Omental fat pad (tissue), 4 donors: ENCODE data around the gene RBMS3. TPM values are rescaled to one million over a fixed set of nuclear protein-coding genes. Genes with fewer than 3 reads are reported as not detected.

Source experiments
- ATAC-seq: fragments of 150-250 bp; one replicate; pipeline ENCODE4 v1.9.1; 2016; ENCODE audit warnings: mild to moderate bottlenecking, moderate library complexity; ENCODE audit not compliant: low FRiP score
- DNase-seq: peaks from one replicate; pipeline ENCODE4 v3.0.0-alpha.2; 2019; ENCODE audit warnings: low spot score
- total RNA-seq, 4 donors: library from RNA; depleted of rRNA; stranded (reverse); fragments of >200 nt; gene quantifications; one replicate each; pipeline ENCODE4 v1.1.0, GENCODE V29; 2016
- TF ChIP-seq, protein P1 (sequence below), 3 donors: fragments of 450-650 bp; IDR thresholded peaks; one replicate each; pipeline ENCODE4 v1.5.1; 2016 to 2017; ENCODE audit warnings: antibody characterized with exemption in 3 of 3, mild to moderate bottlenecking in 3 of 3, moderate library complexity in 2 of 3

Gene RBMS3
- total RNA-seq, 4 donors from 2014 or later, result 61.5 to 185 (median 120) TPM

DNA sequence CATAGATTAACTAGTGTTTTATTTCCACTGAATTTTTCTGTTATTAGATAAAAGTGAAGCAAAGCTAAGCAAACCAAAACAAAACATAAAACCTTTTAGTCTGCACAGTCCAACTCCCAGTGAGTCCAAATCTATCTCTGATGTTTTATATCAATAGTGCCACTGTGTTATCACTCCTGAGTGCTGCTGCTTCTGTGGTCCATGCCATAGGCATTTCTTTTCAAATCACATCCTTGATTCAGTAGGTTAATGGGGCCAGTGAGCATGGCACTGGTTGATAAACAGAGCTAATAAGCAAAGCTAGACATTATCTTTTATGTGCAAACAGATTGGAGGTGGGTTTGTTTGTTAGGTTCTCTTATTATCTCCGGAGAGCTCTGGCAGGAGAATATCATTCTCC is 30.0 kb downstream of the RBMS3 start:
- TF ChIP-seq, protein P1, sequence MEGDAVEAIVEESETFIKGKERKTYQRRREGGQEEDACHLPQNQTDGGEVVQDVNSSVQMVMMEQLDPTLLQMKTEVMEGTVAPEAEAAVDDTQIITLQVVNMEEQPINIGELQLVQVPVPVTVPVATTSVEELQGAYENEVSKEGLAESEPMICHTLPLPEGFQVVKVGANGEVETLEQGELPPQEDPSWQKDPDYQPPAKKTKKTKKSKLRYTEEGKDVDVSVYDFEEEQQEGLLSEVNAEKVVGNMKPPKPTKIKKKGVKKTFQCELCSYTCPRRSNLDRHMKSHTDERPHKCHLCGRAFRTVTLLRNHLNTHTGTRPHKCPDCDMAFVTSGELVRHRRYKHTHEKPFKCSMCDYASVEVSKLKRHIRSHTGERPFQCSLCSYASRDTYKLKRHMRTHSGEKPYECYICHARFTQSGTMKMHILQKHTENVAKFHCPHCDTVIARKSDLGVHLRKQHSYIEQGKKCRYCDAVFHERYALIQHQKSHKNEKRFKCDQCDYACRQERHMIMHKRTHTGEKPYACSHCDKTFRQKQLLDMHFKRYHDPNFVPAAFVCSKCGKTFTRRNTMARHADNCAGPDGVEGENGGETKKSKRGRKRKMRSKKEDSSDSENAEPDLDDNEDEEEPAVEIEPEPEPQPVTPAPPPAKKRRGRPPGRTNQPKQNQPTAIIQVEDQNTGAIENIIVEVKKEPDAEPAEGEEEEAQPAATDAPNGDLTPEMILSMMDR (IDR thresholded peaks at IDR 0.05), result no peak
- ATAC-seq (no peak), DNase-seq (no peak)

DNA sequence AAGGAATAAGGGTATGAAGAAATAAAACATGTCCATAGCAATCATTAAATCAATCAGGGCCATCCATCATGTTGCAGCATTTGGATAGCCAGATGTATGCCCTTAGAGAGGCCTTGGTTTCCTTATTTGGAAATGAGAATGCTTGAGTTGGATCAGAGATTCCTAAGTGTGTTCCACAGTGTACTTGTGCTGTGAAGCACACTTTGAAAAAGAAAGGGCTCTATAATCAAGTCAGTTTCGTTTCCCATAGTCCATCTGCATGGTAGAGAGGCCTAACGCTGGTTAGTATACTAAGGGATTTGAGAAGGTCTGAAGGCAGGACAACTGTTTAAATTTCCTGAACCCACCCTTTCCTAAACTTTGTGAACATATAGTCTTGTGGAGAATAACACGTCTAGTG is 30.9 kb downstream of the RBMS3 start:
- ATAC-seq, result no peak
- TF ChIP-seq, protein P1 (IDR thresholded peaks at IDR 0.05), result no peak
- no peak for DNase-seq

DNA sequence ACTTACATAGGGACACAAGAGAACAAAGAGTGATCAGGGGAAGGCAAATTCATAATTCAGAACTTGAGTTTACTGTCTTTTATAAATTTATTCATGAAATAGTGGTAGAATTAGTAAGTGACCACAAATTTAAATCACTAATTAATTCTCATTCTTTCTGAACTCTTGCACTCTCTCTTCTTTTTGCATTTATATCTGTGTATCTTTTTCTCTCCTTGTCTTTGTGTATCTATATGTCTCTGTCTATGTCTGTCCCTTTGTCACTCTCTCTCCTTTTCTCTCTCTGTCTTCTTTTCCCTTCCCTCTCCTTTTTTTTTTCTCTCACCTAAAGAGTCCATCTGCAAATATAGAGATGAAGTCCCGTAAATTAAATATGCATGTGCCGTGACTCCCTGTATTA is 31.5 kb downstream of the RBMS3 start:
- TF ChIP-seq, protein P1 (IDR thresholded peaks at IDR 0.05), result no peak
- no peak for DNase-seq
- ATAC-seq, result no peak

DNA sequence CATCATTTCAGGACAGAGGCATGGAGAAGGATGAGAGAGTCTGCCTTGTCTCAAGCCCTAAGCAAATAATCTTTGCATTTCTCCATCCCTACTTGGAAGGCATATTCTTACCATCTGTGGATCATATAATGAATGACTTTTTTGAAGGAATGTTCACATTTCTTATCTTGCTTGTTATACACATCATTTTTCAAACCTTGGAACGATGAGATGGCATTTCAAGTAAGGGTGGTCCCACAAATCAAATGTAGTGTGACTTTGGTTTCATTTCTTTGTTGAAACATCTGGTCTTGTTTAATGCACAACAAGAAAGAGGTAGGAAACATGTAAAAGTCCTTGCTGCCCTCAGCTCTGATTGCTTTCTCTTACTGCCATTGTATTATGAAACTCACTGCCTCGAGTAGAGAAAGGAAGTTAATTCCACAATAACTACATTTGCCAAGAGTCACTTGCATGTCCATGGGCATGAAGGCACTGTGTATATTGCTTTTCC is 32.1 kb downstream of the RBMS3 start:
- TF ChIP-seq, protein P1 (IDR thresholded peaks at IDR 0.05), result no peak
- no peak for ATAC-seq
- DNase-seq, result no peak

DNA sequence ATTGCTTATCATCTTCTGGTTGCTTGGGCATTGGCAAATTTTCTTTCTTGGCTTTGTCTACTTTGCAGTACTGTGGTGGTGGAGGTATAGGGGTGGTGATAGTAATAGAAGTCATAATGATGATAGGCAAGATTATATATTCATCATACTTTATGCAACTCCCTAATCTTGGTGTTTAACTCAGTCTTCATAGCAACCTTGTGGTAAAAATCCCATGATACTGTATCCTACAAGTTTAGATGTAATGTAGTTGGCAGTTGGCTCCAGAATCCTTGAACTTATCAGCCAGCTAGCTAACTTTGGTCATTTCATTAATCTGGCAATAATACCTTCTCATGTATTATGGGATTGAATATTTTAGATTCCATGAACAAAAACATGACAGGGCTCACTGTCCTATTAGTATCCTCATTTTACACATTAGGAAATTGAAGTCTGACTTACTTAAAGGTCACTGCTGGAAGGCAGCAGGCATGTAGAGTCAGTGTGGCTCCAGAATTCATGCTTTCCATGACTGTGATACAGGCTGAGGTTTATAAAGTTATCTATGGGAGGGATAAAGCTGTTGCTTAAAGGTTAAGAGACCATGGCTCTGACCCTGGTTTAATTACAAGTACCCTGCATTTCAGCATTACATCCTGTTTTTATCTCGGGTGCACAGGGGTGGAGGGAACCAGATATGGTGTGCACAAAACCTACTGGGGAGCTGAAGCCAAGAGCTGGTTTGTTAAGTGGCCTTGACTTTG is 33.3 kb downstream of the RBMS3 start:
- TF ChIP-seq, protein P1 (IDR thresholded peaks at IDR 0.05), result no peak
- DNase-seq (no peak), ATAC-seq (no peak)

DNA sequence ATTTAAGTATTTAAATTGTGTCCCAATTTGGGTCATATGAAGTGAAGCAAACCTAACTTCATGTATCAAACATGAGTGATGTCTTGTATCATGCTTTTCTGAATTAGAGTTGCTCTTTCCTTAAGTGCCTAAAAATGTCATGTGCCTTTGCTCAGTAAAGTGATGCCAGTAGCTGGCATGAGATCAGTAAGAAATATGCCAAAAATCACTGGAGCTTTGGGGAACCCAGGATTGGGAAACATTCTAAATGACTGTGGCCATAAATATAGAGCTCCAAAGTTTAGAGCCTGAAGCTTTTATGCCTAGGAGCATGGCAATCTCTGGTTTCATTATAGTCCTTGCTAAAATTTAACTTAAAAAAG is 33.8 kb downstream of the RBMS3 start:
- DNase-seq (no peak), ATAC-seq (no peak)
- TF ChIP-seq, protein P1 (IDR thresholded peaks at IDR 0.05), result no peak

DNA sequence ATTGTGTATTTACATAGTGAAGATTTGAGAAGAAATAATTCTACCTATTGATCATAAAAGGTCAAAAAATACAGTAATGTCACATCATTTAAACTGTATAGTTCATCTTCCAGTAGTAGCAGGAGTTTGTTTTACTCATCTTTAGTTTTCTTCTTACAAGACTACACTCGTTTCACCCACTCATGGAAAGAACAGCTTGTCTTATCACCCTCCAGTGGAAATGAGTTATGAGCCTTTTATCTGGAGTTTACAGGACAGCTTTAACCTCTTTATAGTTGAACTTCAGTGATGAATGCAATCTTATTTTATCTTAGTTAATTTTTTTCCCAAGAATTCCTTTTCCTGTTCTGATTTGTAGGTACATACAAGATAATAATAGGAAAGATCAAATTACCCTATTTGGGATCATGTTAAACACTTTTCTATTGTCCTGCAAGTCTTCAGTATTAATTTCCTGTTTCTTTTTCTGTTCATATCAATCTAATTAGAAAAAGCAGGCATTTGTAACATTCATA is 36.8 kb downstream of the RBMS3 start:
- DNase-seq, result no peak
- TF ChIP-seq, protein P1 (IDR thresholded peaks at IDR 0.05), result no peak
- no peak for ATAC-seq
